Right lobe of liver (tissue), 4 donors: Measurements from ENCODE around the gene MAP3K9.

ENCODE experiments used
- CTCF ChIP-seq, 4 donors: fragments of 200-600 bp in 3 of 4; fragments of 450-650 bp in 1 of 4; IDR thresholded peaks; one replicate each; pipeline versions ENCODE4 v1.5.1 to v1.8.0; 2016 to 2022; ENCODE audit warnings: antibody characterized with exemption in 4 of 4, mild to moderate bottlenecking in 2 of 4
- POLR2A ChIP-seq: fragments of 450-650 bp; IDR thresholded peaks from one replicate; pipeline ENCODE4 v1.6.1; 2017; ENCODE audit warnings: antibody characterized with exemption, mild to moderate bottlenecking
- donor health status: DM: no; HTN: no; CAD: no.
- donor health status: DM: no; HTN: no; CAD: no.
- donor health status: DM: no; HTN: yes; CAD: no.

- TF ChIP-seq CTCF (IDR thresholded peaks at IDR 0.05) (no peak), POLR2A (no peak)
These were observed 19.4 kb downstream of the MAP3K9 start for GRCh38 chr14:70789961-70790360.
